Esophagus squamous epithelium (tissue), 5 donors: ENCODE data around the gene WRAP73. TPM values are rescaled to one million over a fixed set of nuclear protein-coding genes. Genes with fewer than 3 reads are reported as not detected.

Source experiments
- DNase-seq: peaks from one replicate; lab custom pipeline; 2025; lab: John Stamatoyannopoulos, UW
- H3K27ac ChIP-seq, 4 donors: fragments of 200-600 bp; sonication (generic); one replicate each; pipeline ENCODE4 v1.5.1; 2016 to 2019; ENCODE audit warnings: mild to moderate bottlenecking in 1 of 4
- H3K27me3 ChIP-seq, 4 donors: fragments of 200-600 bp; sonication (generic); 1 replicate in 3 of 4; 2 replicates in 1 of 4; pipeline versions ENCODE4 v1.5.1 to v1.6.0; 2017 to 2021; ENCODE audit warnings: antibody characterized with exemption in 1 of 4
- H3K36me3 ChIP-seq, 3 donors: fragments of 200-600 bp; sonication (generic); one replicate each; pipeline ENCODE4 v1.5.1; 2016 to 2019
- H3K4me1 ChIP-seq, 3 donors: fragments of 200-600 bp; sonication (generic); one replicate each; pipeline ENCODE4 v1.5.1; 2017 to 2019
- H3K4me3 ChIP-seq, 4 donors: fragments of 200-600 bp; sonication (generic); 1 replicate in 3 of 4; 2 replicates in 1 of 4; pipeline ENCODE4 v1.5.1; 2016 to 2019; ENCODE audit warnings: mild to moderate bottlenecking in 2 of 4, moderate library complexity in 1 of 4
- H3K9me3 ChIP-seq, 3 donors: fragments of 200-600 bp; sonication (generic); one replicate each; pipeline ENCODE4 v1.5.1; 2016 to 2019
- POLR2A ChIP-seq, 4 donors: fragments of 450-650 bp; IDR thresholded peaks; one replicate each; pipeline ENCODE4 v1.6.1; 2017; ENCODE audit warnings: antibody characterized with exemption in 4 of 4, mild to moderate bottlenecking in 4 of 4, moderate library complexity in 3 of 4
- WGBS, 2 donors: methylation state at CpG; one replicate each; pipeline ENCODE4 v1.1.5; 2018; 5-methylcytosine and 5-hydroxymethylcytosine counted together
- intact Hi-C: fragments of 100-400 bp; cut with DNase I; formaldehyde crosslinking; loops from one replicate; pipeline ENCODE4 v1.15.0; 2022
- total RNA-seq, 4 donors: library from RNA; depleted of rRNA; stranded (reverse); fragments of >200 nt; gene quantifications; one replicate each; pipeline ENCODE4 v1.1.0, GENCODE V29; 2016
- TF ChIP-seq, protein P1 (sequence below), 6 experiments: fragments of 450-650 bp in 4 of 6; fragments of 200-600 bp in 2 of 6; sonication (generic) in 2 of 6; IDR thresholded peaks; one replicate each; pipeline ENCODE4 v1.5.1; 2016 to 2019; ENCODE audit warnings: antibody characterized with exemption in 6 of 6, mild to moderate bottlenecking in 4 of 6, moderate library complexity in 4 of 6
- donor health status: DM: yes; HTN: yes; CAD: no.

WRAP73 gene
- total RNA-seq, 4 donors from 2014 or later: 7.6 to 17.2 (median 11.8) TPM

DNA sequence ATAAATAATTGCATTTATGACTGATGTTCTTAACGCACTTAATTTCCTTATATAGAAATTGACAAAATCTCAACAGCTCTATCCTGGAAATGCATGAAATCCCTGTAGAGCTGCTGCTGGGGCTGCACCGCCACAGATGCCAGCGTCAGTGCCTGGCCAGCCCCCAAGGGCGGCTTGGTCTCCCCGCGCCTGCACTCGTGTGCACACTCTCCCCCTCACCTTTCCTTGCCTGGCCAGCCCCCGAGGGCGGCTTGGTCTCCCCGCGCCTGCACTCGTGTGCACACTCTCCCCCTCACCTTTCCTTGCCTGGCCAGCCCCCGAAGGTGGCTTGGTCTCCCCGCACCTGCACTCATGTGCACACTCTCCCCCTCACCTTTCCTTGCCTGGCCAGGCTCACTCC lies 13.8 kb downstream of the WRAP73 start:
- no peak for DNase-seq
- peaks cover 19 to 100% (median 31%) of the 10 kb centered on the region in 3 donors for H3K36me3 ChIP-seq

DNA sequence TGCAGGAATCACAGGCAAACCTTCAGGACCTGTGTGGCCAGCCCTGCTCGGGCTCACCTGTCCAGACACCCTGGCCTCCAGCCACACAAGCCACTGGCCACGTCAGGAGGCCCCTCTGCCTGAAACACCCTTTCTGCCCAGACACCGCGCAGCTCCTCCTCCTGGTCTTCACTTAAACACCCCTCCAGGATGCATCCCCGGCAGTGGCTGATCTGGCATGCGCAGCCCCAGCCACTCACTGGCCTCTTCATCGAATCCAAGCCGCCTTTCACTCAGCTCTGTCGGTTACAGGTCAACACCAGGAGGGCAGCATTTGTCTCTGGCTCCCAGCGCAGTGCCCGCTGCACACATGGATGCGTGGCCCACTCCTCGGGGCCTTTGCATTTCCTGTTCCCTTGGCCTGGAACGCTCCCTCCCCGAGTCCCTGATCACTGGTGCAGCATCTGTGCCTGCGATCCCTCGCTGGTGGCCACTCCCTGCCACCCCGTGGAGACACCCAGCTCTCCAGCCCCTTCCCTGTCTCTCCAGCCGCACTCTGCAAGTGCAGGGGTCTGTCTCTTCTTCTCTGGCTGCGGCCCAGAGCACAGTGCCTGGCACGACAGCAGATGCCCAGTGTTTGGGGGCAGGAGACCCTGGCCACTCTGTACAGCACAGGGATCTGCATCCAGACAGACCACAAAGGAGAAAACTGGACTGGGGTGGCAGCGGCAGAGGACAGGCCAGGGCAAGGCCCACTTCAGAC lies 15.7 kb downstream of the WRAP73 start:
- Histone ChIP-seq H3K4me3 (no peak overlapping the region), H3K27me3 (no peaks in the 10 kb centered on the region), H3K27ac (no peak overlapping the region), H3K4me1 (peaks cover 8 to 25% (median 13%) of the 10 kb centered on the region in 3 donors), H3K36me3 (peaks cover 20 to 100% (median 23%) of the 10 kb centered on the region in 3 donors), H3K9me3 (no peaks in the 10 kb centered on the region)
- 95 to 100% methylated on average over 4 to 19 of the region's 22 CpGs for WGBS, 2 donors
- DNase-seq: no peak
- intact Hi-C loops: no loop called here
- TF ChIP-seq, protein P1, sequence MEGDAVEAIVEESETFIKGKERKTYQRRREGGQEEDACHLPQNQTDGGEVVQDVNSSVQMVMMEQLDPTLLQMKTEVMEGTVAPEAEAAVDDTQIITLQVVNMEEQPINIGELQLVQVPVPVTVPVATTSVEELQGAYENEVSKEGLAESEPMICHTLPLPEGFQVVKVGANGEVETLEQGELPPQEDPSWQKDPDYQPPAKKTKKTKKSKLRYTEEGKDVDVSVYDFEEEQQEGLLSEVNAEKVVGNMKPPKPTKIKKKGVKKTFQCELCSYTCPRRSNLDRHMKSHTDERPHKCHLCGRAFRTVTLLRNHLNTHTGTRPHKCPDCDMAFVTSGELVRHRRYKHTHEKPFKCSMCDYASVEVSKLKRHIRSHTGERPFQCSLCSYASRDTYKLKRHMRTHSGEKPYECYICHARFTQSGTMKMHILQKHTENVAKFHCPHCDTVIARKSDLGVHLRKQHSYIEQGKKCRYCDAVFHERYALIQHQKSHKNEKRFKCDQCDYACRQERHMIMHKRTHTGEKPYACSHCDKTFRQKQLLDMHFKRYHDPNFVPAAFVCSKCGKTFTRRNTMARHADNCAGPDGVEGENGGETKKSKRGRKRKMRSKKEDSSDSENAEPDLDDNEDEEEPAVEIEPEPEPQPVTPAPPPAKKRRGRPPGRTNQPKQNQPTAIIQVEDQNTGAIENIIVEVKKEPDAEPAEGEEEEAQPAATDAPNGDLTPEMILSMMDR (IDR thresholded peaks at IDR 0.05): no peak
- no peak for TF ChIP-seq POLR2A (IDR thresholded peaks at IDR 0.05)

More for the DNA sequence above, 13.8 kb downstream of the WRAP73 start:
- Histone ChIP-seq H3K27ac (no peak overlapping the region), H3K9me3 (no peaks in the 10 kb centered on the region), H3K27me3 (no peaks in the 10 kb centered on the region), H3K4me3 (no peak overlapping the region), H3K4me1 (peaks cover 8 to 17% (median 9%) of the 10 kb centered on the region in 3 donors)
- WGBS, 2 donors: 85 to 90% methylated on average over 8 to 10 of the region's 14 CpGs
- intact Hi-C loops: no loop called here
- no peak for TF ChIP-seq POLR2A (IDR thresholded peaks at IDR 0.05)
- TF ChIP-seq, protein P1 (IDR thresholded peaks at IDR 0.05): no peak

DNA sequence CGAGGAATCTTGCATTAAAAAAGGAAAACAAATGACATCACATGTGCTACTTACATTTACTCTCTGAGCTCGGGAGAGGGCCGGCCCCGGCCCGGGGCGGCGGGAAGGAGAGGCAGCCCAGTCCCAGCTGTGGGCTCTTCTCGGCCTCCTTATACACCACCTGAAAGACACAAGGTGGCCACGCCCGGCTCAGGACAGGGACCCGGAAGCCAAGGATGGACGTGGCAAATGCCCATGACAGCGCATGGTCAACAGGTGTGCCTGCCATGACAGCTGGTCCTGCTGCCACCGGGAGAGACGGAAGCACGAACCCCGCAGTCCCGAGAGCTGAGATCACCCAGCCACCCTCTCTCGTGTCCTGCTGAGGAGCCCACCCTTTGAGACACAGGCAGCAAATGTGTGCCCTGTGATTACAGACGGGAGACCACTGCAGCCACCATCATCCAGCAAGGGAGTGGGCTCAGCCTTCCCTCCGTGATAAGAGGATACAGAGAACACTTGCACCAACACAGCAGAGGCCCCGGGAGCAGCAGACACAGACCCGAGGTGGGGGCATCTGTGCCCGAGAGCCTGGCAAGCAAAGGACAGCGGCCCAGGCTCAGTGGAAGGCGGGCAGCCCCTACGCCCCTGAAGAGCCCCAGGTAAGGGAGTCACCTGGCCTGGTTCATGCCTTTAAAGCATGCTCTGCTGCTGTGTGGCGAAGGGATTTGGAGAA lies 16.4 kb downstream of the WRAP73 start:
- Histone ChIP-seq H3K4me3 (no peak overlapping the region), H3K4me1 (peaks cover 8 to 25% (median 13%) of the 10 kb centered on the region in 3 donors), H3K27me3 (no peaks in the 10 kb centered on the region), H3K9me3 (no peaks in the 10 kb centered on the region), H3K27ac (no peak overlapping the region), H3K36me3 (peaks cover 23 to 100% (median 26%) of the 10 kb centered on the region in 3 donors)
- no peak for DNase-seq
- WGBS, 2 donors: 94 to 99% methylated on average over 15 to 17 of the region's 28 CpGs
- intact Hi-C loops: no loop called here
- TF ChIP-seq, protein P1 (IDR thresholded peaks at IDR 0.05): no peak
- TF ChIP-seq POLR2A (IDR thresholded peaks at IDR 0.05): no peak

DNA sequence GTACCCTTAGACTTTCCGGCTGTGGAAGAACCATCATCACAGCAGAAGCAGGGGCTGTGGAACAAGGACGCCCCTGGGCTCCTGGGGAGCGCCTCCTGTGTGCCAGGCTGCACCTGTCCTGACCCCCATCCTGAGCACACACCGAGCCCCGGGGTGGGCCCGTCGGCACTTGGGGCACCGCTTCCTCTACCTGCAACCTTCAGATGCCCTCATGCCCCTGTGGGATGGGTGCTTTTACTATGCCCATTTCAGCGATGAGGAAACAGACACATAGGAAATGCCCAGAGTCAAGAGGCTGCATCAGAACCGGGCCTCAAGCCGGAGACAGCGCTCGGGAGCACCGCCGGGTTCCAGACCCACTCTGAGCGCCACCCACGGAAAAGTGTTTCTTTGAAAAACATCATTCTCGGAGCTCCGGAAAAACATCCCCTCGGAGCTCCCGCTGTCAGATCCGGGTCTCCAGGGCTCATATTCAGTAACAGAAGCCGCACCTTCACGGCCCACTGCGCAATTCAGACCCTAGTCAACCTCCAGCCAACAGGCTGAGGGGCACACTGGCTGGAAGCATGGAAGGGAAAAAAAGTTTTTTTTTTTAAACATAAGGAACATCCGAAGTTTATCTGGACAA lies 17.1 kb downstream of the WRAP73 start:
- H3K36me3 ChIP-seq: peaks cover 26 to 100% (median 26%) of the 10 kb centered on the region in 3 donors
- TF ChIP-seq POLR2A (IDR thresholded peaks at IDR 0.05): no peak
- TF ChIP-seq, protein P1 (IDR thresholded peaks at IDR 0.05): no peak

More for the DNA sequence above, 17.1 kb downstream of the WRAP73 start:
- WGBS, 2 donors: 90% methylated on average over 18 of the region's 26 CpGs; no CpG with 5 or more reads in 1 of the 2 donors
- intact Hi-C loops: no loop called here
- no peak for DNase-seq
- Histone ChIP-seq H3K4me3 (no peak overlapping the region), H3K27me3 (no peaks in the 10 kb centered on the region), H3K9me3 (no peaks in the 10 kb centered on the region), H3K4me1 (peaks cover 8 to 25% (median 13%) of the 10 kb centered on the region in 3 donors), H3K27ac (peak overlapping the region in 1 of 4 donors; percentile 0)
